Skin epidermis (tissue), 12 donors: Measurements from ENCODE around the gene ELN.
A peak's percentile ranks its signal among the peaks of the same experiment; 100 is the strongest.
"Not testable (repeated sequence)": the region's sequence is repeated elsewhere in the genome, so short reads cannot be mapped to it uniquely, and the experiment has no call there.

Source experiments
- H3K27ac ChIP-seq, 21 experiments: fragments of 200-600 bp; sonication (generic) in 11 of 21; one replicate each; pipeline ENCODE4 v1.5.0; 2020; ENCODE audit warnings: mild to moderate bottlenecking in 3 of 21, inconsistent platforms in 2 of 21, moderate library complexity in 2 of 21
- H3K4me3 ChIP-seq, 7 experiments: fragments of 200-600 bp; sonication (generic) in 2 of 7; one replicate each; pipeline ENCODE4 v1.5.0; 2020; ENCODE audit warnings: inconsistent platforms in 2 of 7, mild to moderate bottlenecking in 2 of 7, moderate library complexity in 1 of 7

The ELN gene

GRCh38 chr7:74037609-74038008 lies 9.6 kb downstream of the ELN start:
- Histone ChIP-seq H3K27ac (peak overlapping the region in 3 of 21 experiments; percentile 4 to 51 (median 33)), H3K4me3 (no peak overlapping the region)

GRCh38 chr7:74038194-74038961 lies 10.4 kb downstream of the ELN start:
- Histone ChIP-seq H3K4me3 (no peak overlapping the region), H3K27ac (peak overlapping the region in 7 of 21 experiments; percentile 2 to 59 (median 49))

- Histone ChIP-seq H3K4me3 (no peak overlapping the region), H3K27ac (peak overlapping the region in 3 of 21 experiments; percentile 46 to 54 (median 47))
Measured at GRCh38 chr7:74039337-74039736, 11.4 kb downstream of the ELN start.

GRCh38 chr7:74040101-74040790 lies 12.3 kb downstream of the ELN start:
- Histone ChIP-seq H3K27ac (peak overlapping the region in 5 of 21 experiments; percentile 0 to 47 (median 22)), H3K4me3 (no peak overlapping the region)

GRCh38 chr7:74040791-74041520 lies 13.0 kb downstream of the ELN start:
- Histone ChIP-seq H3K27ac (peak overlapping the region in 2 of 21 experiments; percentile 36 to 47), H3K4me3 (no peak overlapping the region)

GRCh38 chr7:74042746-74043522 lies 15.0 kb downstream of the ELN start:
- peak overlapping the region in 1 of 7 experiments; percentile 13 for H3K4me3 ChIP-seq
- H3K27ac ChIP-seq = peak overlapping the region in 3 of 21 experiments; percentile 8 to 32 (median 21)

GRCh38 chr7:74043523-74043951 lies 15.6 kb downstream of the ELN start:
- peak overlapping the region in 3 of 21 experiments; percentile 8 to 32 (median 21) for H3K27ac ChIP-seq
- H3K4me3 ChIP-seq = no peak overlapping the region

GRCh38 chr7:74044366-74045350 lies 16.7 kb downstream of the ELN start:
- Histone ChIP-seq H3K27ac (peak overlapping the region in 2 of 21 experiments; percentile 11 to 23), H3K4me3 (no peak overlapping the region)

- not testable (repeated sequence) for H3K4me3 ChIP-seq, H3K27ac ChIP-seq
Measured at GRCh38 chr7:74046581-74046980, 18.6 kb downstream of the ELN start.

- Histone ChIP-seq H3K27ac (no peak overlapping the region), H3K4me3 (no peak overlapping the region)
Measured at GRCh38 chr7:74047804-74048380, 19.9 kb downstream of the ELN start.

- no peak overlapping the region for H3K4me3 ChIP-seq
- H3K27ac ChIP-seq = no peak overlapping the region
Measured at GRCh38 chr7:74048999-74049599, 21.1 kb downstream of the ELN start.

- Histone ChIP-seq H3K27ac (no peak overlapping the region), H3K4me3 (no peak overlapping the region)
Measured at GRCh38 chr7:74049997-74050798, 22.2 kb downstream of the ELN start.

- Histone ChIP-seq H3K4me3 (no peak overlapping the region), H3K27ac (no peak overlapping the region)
Measured at GRCh38 chr7:74051193-74051592, 23.2 kb downstream of the ELN start.

- H3K4me3 ChIP-seq = no peak overlapping the region
Measured at GRCh38 chr7:74051629-74052410, 23.8 kb downstream of the ELN start.

GRCh38 chr7:74052628-74053027 lies 24.7 kb downstream of the ELN start:
- no peak overlapping the region for H3K4me3 ChIP-seq
- H3K27ac ChIP-seq = no peak overlapping the region

More at GRCh38 chr7:74051629-74052410, 23.8 kb downstream of the ELN start:
- no peak overlapping the region for H3K27ac ChIP-seq

- no peak overlapping the region for H3K27ac ChIP-seq
Measured at GRCh38 chr7:74053589-74054186, 25.7 kb downstream of the ELN start.

More at GRCh38 chr7:74053589-74054186, 25.7 kb downstream of the ELN start:
- H3K4me3 ChIP-seq = no peak overlapping the region
